Activated naive CD8-positive, alpha-beta T cell treated with anti-CD3 and anti-CD28 coated beads, Interleukin-2, amount 50 U/mL, for 16 hours (primary cell): ENCODE data around the gene SRSF11.
A peak's percentile ranks its signal among the peaks of the same experiment; 100 is the strongest.
"Not testable (repeated sequence)": the region's sequence is repeated elsewhere in the genome, so short reads cannot be mapped to it uniquely, and the experiment has no call there.

Experiments used
- DNase-seq: peaks from one replicate; pipeline ENCODE4 v3.0.0-alpha.2; 2020; ENCODE audit warnings: low read depth, low spot score

SRSF11 gene

GRCh38 chr1:70221238-70222121 is at the start of gene SRSF11:
Gene SRSF11, plus strand, starts transcription at chr1:70221380. Its CDS starts 257 bp downstream, at chr1:70221637.
- DNase-seq, result peak; percentile 96

GRCh38 chr1:70171512-70171911 is 49.7 kb upstream of the SRSF11 start:
- no peak for DNase-seq

GRCh38 chr1:70185181-70185580 is 36.0 kb upstream of the SRSF11 start:
- not testable (repeated sequence) for DNase-seq

- no peak for DNase-seq
Measured at GRCh38 chr1:70188522-70188921, 32.7 kb upstream of the SRSF11 start.

- no peak for DNase-seq
Measured at GRCh38 chr1:70190180-70190579, 31.0 kb upstream of the SRSF11 start.

GRCh38 chr1:70192446-70192845 is 28.7 kb upstream of the SRSF11 start:
- not testable (repeated sequence) for DNase-seq

- DNase-seq, result no peak
Measured at GRCh38 chr1:70194601-70195000, 26.6 kb upstream of the SRSF11 start.

GRCh38 chr1:70195342-70195741 is 25.8 kb upstream of the SRSF11 start:
- no peak for DNase-seq

GRCh38 chr1:70196333-70196732 is 24.8 kb upstream of the SRSF11 start:
- DNase-seq, result no peak

- DNase-seq, result no peak
Measured at GRCh38 chr1:70200065-70200464, 21.1 kb upstream of the SRSF11 start.

- DNase-seq, result no peak
Measured at GRCh38 chr1:70202173-70202758, 18.9 kb upstream of the SRSF11 start.

GRCh38 chr1:70204139-70204538 is 17.0 kb upstream of the SRSF11 start:
- no peak for DNase-seq

GRCh38 chr1:70204600-70204999 is 16.6 kb upstream of the SRSF11 start:
- no peak for DNase-seq

- DNase-seq, result no peak
Measured at GRCh38 chr1:70205071-70205433, 16.1 kb upstream of the SRSF11 start.

- DNase-seq, result peak; percentile 88
Measured at GRCh38 chr1:70205434-70206118, 15.6 kb upstream of the SRSF11 start, which contains the start of gene LRRC40. Gene LRRC40, minus strand, starts transcription at chr1:70205579. Its CDS starts 39 bp downstream, at chr1:70205540.

- not testable (repeated sequence) for DNase-seq
Measured at GRCh38 chr1:70206833-70207232, 14.3 kb upstream of the SRSF11 start.

- DNase-seq, result no peak
Measured at GRCh38 chr1:70207492-70207891, 13.7 kb upstream of the SRSF11 start.

GRCh38 chr1:70208292-70208691 is 12.9 kb upstream of the SRSF11 start:
- no peak for DNase-seq

GRCh38 chr1:70210820-70211219 is 10.4 kb upstream of the SRSF11 start:
- no peak for DNase-seq

GRCh38 chr1:70211541-70211940 is 9.6 kb upstream of the SRSF11 start:
- no peak for DNase-seq

GRCh38 chr1:70220015-70220414 is 1.2 kb upstream of the SRSF11 start:
- DNase-seq, result no peak

GRCh38 chr1:70220517-70221237 is 503 bp upstream of the SRSF11 start:
- no peak for DNase-seq
